GM12873 (cell line): ENCODE measurements around the gene TPCN2.

Source experiments
- CTCF ChIP-seq: IDR thresholded peaks from 2 replicates; pipeline ENCODE4 v1.5.1; 2012; ENCODE audit warnings: low read depth, mild to moderate bottlenecking, moderate library complexity, low read length, control low read depth; ENCODE audit not compliant: insufficient read depth; ENCODE audit errors: missing control alignments

Gene TPCN2

DNA sequence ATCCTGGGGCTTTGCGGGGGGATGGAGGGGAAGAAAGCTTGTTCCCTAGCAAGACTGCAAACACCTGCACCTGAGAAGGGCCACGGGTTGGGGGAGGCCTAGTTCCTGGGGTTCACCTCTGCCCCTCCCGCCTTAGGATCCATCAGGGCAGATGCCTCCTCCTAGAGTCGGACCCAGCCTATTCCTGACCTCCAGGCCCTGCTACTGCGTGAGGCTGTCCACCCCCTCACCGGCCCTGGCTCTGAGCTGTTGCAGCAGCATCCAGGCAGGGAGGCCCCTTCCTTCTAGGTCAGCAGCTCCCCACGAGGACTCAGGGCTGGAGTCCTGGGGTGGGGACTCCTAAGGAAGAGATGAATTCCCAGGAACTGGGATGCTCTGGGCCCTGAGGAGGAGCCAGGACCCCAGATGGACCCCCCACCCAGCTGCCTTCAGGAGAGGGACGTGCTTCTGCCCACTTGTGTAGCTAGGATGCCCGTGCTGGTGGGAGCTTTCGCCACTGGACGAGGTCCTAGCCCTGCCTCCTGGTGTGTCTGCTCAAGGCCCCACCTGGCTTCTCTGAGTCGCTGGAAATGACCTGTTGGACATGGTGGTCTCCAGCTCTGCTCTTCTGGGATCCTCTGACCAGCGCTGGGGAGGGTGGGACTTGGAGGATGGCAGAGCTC lies 46.0 kb upstream of the TPCN2 start:
- no peak for TF ChIP-seq CTCF

DNA sequence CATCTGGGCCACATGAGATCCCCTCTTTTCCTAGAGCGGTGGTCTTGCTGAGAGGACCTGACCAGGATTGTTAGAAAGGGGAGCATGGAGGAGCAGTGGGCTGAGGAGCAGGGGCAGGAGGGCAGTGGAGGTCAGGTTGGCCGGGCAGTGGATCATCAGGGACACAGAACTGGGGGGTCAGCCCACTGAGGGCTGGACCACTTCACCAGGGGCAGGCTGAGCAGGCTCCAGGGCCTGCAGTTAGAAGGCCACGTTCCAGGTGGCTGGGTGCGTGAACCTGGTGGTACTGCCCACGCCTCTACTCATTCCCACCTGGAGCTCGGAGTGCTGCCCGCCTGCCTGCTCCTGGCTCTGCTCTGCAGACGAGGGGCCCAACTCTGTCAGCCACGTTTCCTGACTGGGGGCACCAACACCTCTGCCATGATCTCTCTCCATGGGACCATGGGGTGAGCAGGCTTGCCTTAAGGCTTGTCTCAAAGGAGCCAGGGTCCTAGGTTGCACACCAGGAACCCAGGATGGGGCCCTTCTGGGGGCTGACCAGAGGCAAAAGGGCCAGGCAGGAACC lies 45.3 kb upstream of the TPCN2 start:
- TF ChIP-seq CTCF: no peak

- TF ChIP-seq CTCF: no peak
These were observed 44.8 kb upstream of the TPCN2 start for GRCh38 chr11:69003866-69004367.

DNA sequence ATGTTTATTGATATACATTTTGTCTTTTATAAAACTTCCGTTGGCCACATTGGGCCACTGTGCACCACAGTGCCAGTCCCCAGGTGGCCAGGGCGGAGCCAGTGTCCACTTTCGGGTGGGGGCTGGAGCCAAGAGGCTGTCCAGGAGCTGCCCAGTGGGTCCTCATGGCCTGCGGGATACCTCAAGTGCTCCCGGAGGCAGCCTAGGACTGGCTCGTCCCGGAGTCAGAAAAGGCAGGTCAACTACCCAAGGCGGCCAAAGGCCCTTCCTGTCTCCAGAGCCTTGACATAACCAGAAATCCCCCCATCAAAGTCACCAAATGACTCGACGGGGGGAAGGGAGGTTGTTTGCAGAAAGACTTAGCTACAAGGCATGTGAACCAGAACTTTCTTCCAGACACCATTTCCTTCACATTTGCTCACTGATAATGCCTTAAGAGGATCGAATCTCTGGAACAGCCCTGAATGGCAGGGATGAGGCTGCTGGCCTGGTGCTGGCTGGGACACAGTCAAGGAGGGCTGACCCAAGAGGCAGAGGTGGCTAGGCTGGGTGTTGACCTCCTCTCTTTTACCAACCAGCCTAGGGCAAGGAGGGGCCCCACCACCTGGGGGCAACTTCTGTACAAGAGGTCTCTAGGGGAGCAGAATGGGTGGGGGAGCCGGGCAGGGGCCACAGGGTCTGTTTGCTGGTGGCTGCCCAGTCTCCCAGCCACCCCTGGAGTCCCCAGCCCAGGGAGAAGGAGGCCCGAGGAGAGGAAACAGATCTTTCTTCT lies 44.1 kb upstream of the TPCN2 start:
- no peak for TF ChIP-seq CTCF

- no peak for TF ChIP-seq CTCF
These were observed 43.5 kb upstream of the TPCN2 start for GRCh38 chr11:69005183-69005630.

DNA sequence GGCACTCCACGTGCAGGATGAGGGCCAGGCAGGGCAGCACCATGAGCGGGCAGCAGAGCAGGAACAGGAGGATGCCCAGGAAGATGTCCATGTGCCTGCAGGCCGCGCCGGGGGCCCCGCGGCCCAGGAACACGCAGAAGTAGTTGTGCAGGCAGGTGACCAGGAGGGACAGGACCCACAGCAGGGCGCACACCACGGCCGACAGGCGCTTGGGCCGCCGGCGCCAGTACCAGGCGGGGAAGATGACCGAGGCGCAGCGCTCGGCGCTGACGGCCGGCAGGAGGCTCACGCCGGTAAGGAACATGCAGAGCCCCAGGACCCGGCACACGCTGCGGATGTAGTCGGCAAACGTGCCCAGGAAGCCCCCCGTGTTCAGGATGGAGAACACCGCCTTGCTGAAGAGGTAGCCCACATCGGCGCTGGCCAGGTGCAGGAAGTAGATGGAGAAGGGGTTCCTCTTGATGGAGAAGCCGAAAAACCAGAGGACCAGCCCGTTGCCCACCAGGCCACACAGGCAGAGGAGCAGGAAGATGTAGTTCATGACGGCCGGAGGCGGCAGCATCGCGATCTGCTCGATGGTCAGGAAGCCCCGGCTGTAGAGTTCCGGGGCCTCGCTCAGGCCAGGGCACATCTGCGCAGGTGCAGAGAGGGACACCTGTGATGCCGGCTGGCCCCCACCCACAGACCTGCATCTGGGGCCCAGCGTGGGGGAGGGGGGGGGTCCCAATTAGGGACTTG lies 42.9 kb upstream of the TPCN2 start:
- no peak for TF ChIP-seq CTCF
